Left ventricle myocardium inferior (tissue), 1 donor: ENCODE results near the gene NRG4. TPM values are rescaled to one million over a fixed set of nuclear protein-coding genes. Genes with fewer than 3 reads are reported as not detected.

Source experiments
- DNase-seq: peaks from one replicate; pipeline ENCODE4 v3.0.0-alpha.2; 2020
- H3K27ac ChIP-seq: fragments of 200-600 bp; replicated peaks from 2 replicates; pipeline ENCODE4 v1.8.0; 2021
- H3K27me3 ChIP-seq: fragments of 200-600 bp; 2 replicates; pipeline ENCODE4 v1.8.0; 2021; ENCODE audit warnings: low read depth
- H3K36me3 ChIP-seq: fragments of 200-600 bp; 2 replicates; pipeline ENCODE4 v1.8.0; 2021
- H3K4me1 ChIP-seq: fragments of 200-600 bp; 2 replicates; pipeline ENCODE4 v1.8.0; 2021
- H3K4me3 ChIP-seq: fragments of 200-600 bp; 2 replicates; pipeline ENCODE4 v1.8.0; 2021; ENCODE audit warnings: mild to moderate bottlenecking, moderate library complexity
- H3K9me3 ChIP-seq: fragments of 200-600 bp; replicated peaks from 2 replicates; pipeline ENCODE4 v1.8.0; 2021
- CTCF ChIP-seq: fragments of 200-600 bp; IDR thresholded peaks from 2 replicates; pipeline ENCODE4 v1.8.0; 2021; ENCODE audit warnings: antibody characterized with exemption, mild to moderate bottlenecking, borderline replicate concordance
- intact Hi-C: fragments of 100-400 bp; cut with micrococcal nuclease; formaldehyde crosslinking; loops from one replicate; pipeline ENCODE4 v1.11.0; 2022
- total RNA-seq: library from RNA; stranded (reverse); fragmentation: NEBNext Ultra II Directional; extraction: Animal tissue kit (Norgen Biotek cat#: 25700); gene quantifications from one replicate; pipeline ENCODE4 v1.2.1, GENCODE V29; 2021
- donor health status: DM: no; HTN: yes; CAD: no; lungs with severe emphysema.

Gene NRG4
- total RNA-seq, 1 donor from 2014 or later, result not detected

GRCh38 chr15:75895731-75896130, 116.5 kb downstream of the NRG4 start:
- no peak overlapping the region for H3K4me3 ChIP-seq
- H3K36me3 ChIP-seq, result peaks cover 19% of the 10 kb centered on the region
- H3K27me3 ChIP-seq, result no peaks in the 10 kb centered on the region
- DNase-seq, result no peak
- no peaks in the 10 kb centered on the region for H3K9me3 ChIP-seq
- no peak for TF ChIP-seq CTCF
- intact Hi-C loops, result no loop called here
- peaks cover 4% of the 10 kb centered on the region for H3K4me1 ChIP-seq
- H3K27ac ChIP-seq, result no peak overlapping the region

- no peak for TF ChIP-seq CTCF
- no peak for DNase-seq
- Histone ChIP-seq H3K4me1 (peaks cover 4% of the 10 kb centered on the region), H3K36me3 (peaks cover 15% of the 10 kb centered on the region), H3K4me3 (no peak overlapping the region), H3K27me3 (no peaks in the 10 kb centered on the region), H3K27ac (no peak overlapping the region), H3K9me3 (no peaks in the 10 kb centered on the region)
- intact Hi-C loops, result no loop called here
Observed at GRCh38 chr15:75891895-75892294, 120.3 kb downstream of the NRG4 start.

Other genes starting within 250 kb of the NRG4 start
- gene UBE2Q2, start 169.0 kb downstream of the NRG4 start, total RNA-seq, result 27.8 TPM
- gene FBXO22, start 108.5 kb downstream of the NRG4 start, total RNA-seq, result 21.1 TPM
- gene TMEM266, start 47.6 kb upstream of the NRG4 start, total RNA-seq, result not detected